Endothelial cell of umbilical vein (primary cell): ENCODE measurements around the gene OR10D3. TPM values are rescaled to one million over a fixed set of nuclear protein-coding genes. Genes with fewer than 3 reads are reported as not detected.

ENCODE experiments used
- BruUV-seq: library from RNA; stranded (reverse); fragments of 400-500 nt; replicated peaks from 2 replicates; lab custom pipeline; 2021; lab: Mats Ljungman, UMichigan
- CTCF ChIA-PET: fragments of 300-600, 350-600 bp; sonication (Branson Sonifier 250); formaldehyde crosslinking; loops from one replicate; lab custom pipeline; 2021; ENCODE audit warnings: antibody characterized with exemption, inconsistent platforms; lab: Charles Lee
- POLR2A ChIA-PET: fragments of 300-600, 350-600 bp; sonication (Branson Sonifier 250); formaldehyde crosslinking; loops from one replicate; lab custom pipeline; 2021; ENCODE audit warnings: antibody characterized with exemption, inconsistent platforms; lab: Charles Lee
- DNase-seq: peaks from one replicate; pipeline ENCODE4 v3.0.0-alpha.2; 2011; ENCODE audit warnings: low read depth, low spot score
- FAIRE-seq: peaks from 2 replicates; lab custom pipeline; 2011; peaks lifted over from hg19 to GRCh38; lab: Jason Lieb, UNC
- H2AFZ ChIP-seq: 2 replicates; pipeline ENCODE4 v1.6.0; 2012; ENCODE audit warnings: low read depth, low read length, control low read depth, inconsistent platforms
- H3K27ac ChIP-seq: 2 replicates; pipeline ENCODE4 v1.5.1; 2011; ENCODE audit warnings: low read depth, mild to moderate bottlenecking, control low read depth, low read length, moderate library complexity; ENCODE audit not compliant: insufficient read depth
- H3K27me3 ChIP-seq, 2 experiments: 2 replicates each; pipeline versions ENCODE4 v1.6.0 to v1.6.1; 2011; ENCODE audit warnings: low read length in 2 of 2, mixed read lengths in 1 of 2; ENCODE audit not compliant: control insufficient read depth in 2 of 2, insufficient read depth in 2 of 2
- H3K36me3 ChIP-seq, 2 experiments: 2 replicates in 1 of 2; 3 replicates in 1 of 2; pipeline ENCODE4 v1.5.1; 2011; ENCODE audit warnings: low read length in 2 of 2, mild to moderate bottlenecking in 1 of 2, moderate library complexity in 1 of 2; ENCODE audit not compliant: control insufficient read depth in 2 of 2, insufficient read depth in 2 of 2; ENCODE audit errors: extremely low read depth in 1 of 2
- H3K4me1 ChIP-seq: 3 replicates; pipeline ENCODE4 v1.5.1; 2011; ENCODE audit warnings: mild to moderate bottlenecking, low read length; ENCODE audit not compliant: control insufficient read depth, insufficient read depth; ENCODE audit errors: extremely low read depth
- H3K4me2 ChIP-seq: 2 replicates; pipeline ENCODE4 v1.6.1; 2011; ENCODE audit warnings: low read length, control low read depth, mixed read lengths; ENCODE audit not compliant: insufficient read depth
- H3K4me3 ChIP-seq, 3 experiments: fragments of 200-600 bp in 1 of 3; sonication (generic), shearing (Covaris generic) in 1 of 3; replicated peaks in 1 of 3; 2 replicates each; pipeline ENCODE4 v1.5.1; 2011 to 2016; ENCODE audit warnings: control low read depth in 3 of 3, low read length in 3 of 3, mild to moderate bottlenecking in 2 of 3, inconsistent platforms in 1 of 3, low read depth in 1 of 3, moderate library complexity in 1 of 3; ENCODE audit not compliant: insufficient read depth in 1 of 3
- H3K79me2 ChIP-seq: 2 replicates; pipeline ENCODE4 v1.6.0; 2012; ENCODE audit warnings: low read length, inconsistent platforms; ENCODE audit not compliant: control insufficient read depth, insufficient read depth
- H3K9ac ChIP-seq: replicated peaks from 2 replicates; pipeline ENCODE3; 2011; ENCODE audit warnings: low read length, control low read depth; ENCODE audit not compliant: insufficient read depth; ENCODE audit errors: extremely low read depth
- H3K9me1 ChIP-seq: replicated peaks from 3 replicates; pipeline ENCODE4 v1.6.0; 2011; ENCODE audit warnings: mild to moderate bottlenecking, low read length; ENCODE audit not compliant: control insufficient read depth, insufficient read depth; ENCODE audit errors: extremely low read depth
- H3K9me3 ChIP-seq: replicated peaks from 2 replicates; pipeline ENCODE4 v1.5.1; 2012; ENCODE audit warnings: low read length, inconsistent platforms; ENCODE audit not compliant: control insufficient read depth, insufficient read depth
- H4K20me1 ChIP-seq: replicated peaks from 2 replicates; pipeline ENCODE3; 2011; ENCODE audit warnings: mild to moderate bottlenecking, low read length; ENCODE audit not compliant: control insufficient read depth, insufficient read depth; ENCODE audit errors: extremely low read depth
- EZH2 ChIP-seq: IDR thresholded peaks from 2 replicates; pipeline ENCODE4 v1.6.1; 2012; ENCODE audit warnings: borderline replicate concordance, low read depth, mild to moderate bottlenecking, moderate library complexity, low read length, inconsistent platforms; ENCODE audit not compliant: severe bottlenecking
- FOS ChIP-seq: IDR thresholded peaks from 2 replicates; pipeline ENCODE4 v1.6.1; 2011; ENCODE audit warnings: mild to moderate bottlenecking, low read length, moderate library complexity, borderline replicate concordance; ENCODE audit not compliant: insufficient read depth
- GATA2 ChIP-seq: IDR thresholded peaks from 2 replicates; pipeline ENCODE4 v1.7.0; 2011; ENCODE audit warnings: low read depth, mild to moderate bottlenecking, moderate library complexity, mixed read lengths, low read length; ENCODE audit not compliant: insufficient read length, insufficient read depth
- JUN ChIP-seq: IDR thresholded peaks from 2 replicates; pipeline ENCODE4 v1.6.1; 2011; ENCODE audit warnings: borderline replicate concordance, low read depth; ENCODE audit not compliant: insufficient read length, insufficient read depth
- MYC ChIP-seq: IDR thresholded peaks from one replicate; pipeline ENCODE4 v1.6.1; 2011; ENCODE audit warnings: mild to moderate bottlenecking, low read depth, low read length
- POLR2A ChIP-seq: IDR thresholded peaks from 2 replicates; pipeline ENCODE4 v1.6.1; 2012; ENCODE audit warnings: low read depth, mild to moderate bottlenecking, control low read depth, low read length
- POLR2AphosphoS5 ChIP-seq: IDR thresholded peaks from 2 replicates; pipeline ENCODE4 v1.6.1; 2012; ENCODE audit warnings: low read depth, mild to moderate bottlenecking, control low read depth, low read length, moderate library complexity; ENCODE audit not compliant: insufficient read depth
- dilution Hi-C: fragments of 300-500 bp; cut with MboI; formaldehyde crosslinking; loops from one replicate; pipeline ENCODE4 v1.15.0; 2019; ENCODE audit warnings: low sequenced_read_pairs; ENCODE audit not compliant: extremely low pct_ligation_motif_present
- intact Hi-C: fragments of 100-400 bp; cut with micrococcal nuclease; formaldehyde crosslinking; loops from one replicate; pipeline ENCODE4 v1.10.0; 2022
- polyA plus RNA-seq, 4 experiments: library from polyadenylated mRNA; depleted of rRNA in 3 of 4; stranded (reverse) in 3 of 4; unstranded in 1 of 4; fragments of >200 nt; gene quantifications; 2 replicates each; pipeline versions ENCODE4 v1.2.1 to v1.2.3, GENCODE V29; 2011 to 2012; ENCODE audit warnings: missing spikeins in 1 of 4
- total RNA-seq: library from RNA; stranded (reverse); gene quantifications from 2 replicates; pipeline ENCODE4 v1.2.3, GENCODE V29; 2021
- TF ChIP-seq, protein P1 (sequence below): IDR thresholded peaks from 2 replicates; pipeline ENCODE4 v1.6.1; 2011; ENCODE audit not compliant: insufficient read depth, insufficient read length
- TF ChIP-seq, protein P2 (sequence below), 2 donors: IDR thresholded peaks; 1 replicate in 1 of 2; 2 replicates in 1 of 2; pipeline ENCODE4 v1.5.1; 2011; ENCODE audit warnings: low read length in 2 of 2, mild to moderate bottlenecking in 2 of 2, moderate library complexity in 2 of 2, control low read depth in 1 of 2, inconsistent platforms in 1 of 2, low read depth in 1 of 2; ENCODE audit not compliant: insufficient read depth in 1 of 2; ENCODE audit errors: extremely low read depth in 1 of 2

Gene OR10D3
- total and polyA plus RNA-seq, 2 donors (not counting 3 experiments of a cell fraction or from before 2014, with no cell fraction given) = not detected

DNA sequence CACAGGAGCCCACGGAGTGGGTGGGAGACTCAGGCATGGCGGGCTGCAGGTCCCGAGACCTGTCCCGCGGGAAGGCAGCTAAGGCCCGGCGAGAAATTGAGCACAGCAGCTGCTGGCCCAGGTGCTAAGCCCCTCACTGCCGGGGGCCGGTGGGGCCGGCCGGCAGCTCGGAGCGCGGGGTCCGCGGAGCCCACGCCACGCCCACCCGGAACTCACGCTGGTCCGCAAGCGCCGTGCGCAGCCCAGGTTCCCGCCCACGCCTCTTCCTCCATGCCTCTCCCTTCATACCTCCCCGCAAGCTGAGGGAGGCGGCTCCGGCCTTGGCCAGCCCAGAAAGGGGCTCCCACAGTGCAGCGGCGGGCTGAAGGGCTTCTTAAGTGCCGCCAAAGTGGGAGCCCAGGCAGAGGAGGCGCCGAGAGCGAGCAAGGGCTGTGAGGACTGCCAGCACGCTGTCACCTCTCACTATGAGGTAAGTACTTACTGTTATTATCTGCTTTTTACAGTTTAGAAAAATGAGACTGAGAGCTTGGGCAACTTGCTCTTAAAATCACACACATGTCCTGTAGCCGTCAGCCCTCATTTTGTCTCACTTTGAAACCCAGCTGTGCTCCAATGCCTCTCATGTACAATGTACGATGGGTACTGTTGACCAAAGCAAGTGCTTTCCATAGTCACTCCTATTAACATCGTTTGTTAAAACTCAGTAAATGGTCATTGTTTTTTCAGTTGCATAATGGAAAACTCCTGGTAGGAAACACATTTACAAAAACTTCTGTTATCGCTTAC is 12.2 kb upstream of the OR10D3 start:
- BruUV-seq = no TSS peak
- ChIA-PET CTCF (interaction anchor here (1.5 to 1.6 kb wide), 2 partner anchors 16 to 23 kb away, joined by 4 to 5 read pairs; no protein-coding TSS in a partner anchor), POLR2A (no interaction called here)
- H3K79me2 ChIP-seq = no peaks in the 10 kb centered on the region
- no peaks in the 10 kb centered on the region for H3K36me3 ChIP-seq
- no peak overlapping the region for H3K9ac ChIP-seq
- H3K27ac ChIP-seq = no peak overlapping the region
- no peak overlapping the region for H3K4me2 ChIP-seq
- no peaks in the 10 kb centered on the region for H3K27me3 ChIP-seq
- FAIRE-seq (no peak), DNase-seq (no peak)
- no peak overlapping the region for H3K4me3 ChIP-seq
- H2AFZ ChIP-seq = no peak overlapping the region
- dilution Hi-C loops = no loop called here
- intact Hi-C loops = no loop called here
- H4K20me1 ChIP-seq = no peaks in the 10 kb centered on the region
- H3K4me1 ChIP-seq = peaks cover 5% of the 10 kb centered on the region
- no peak for TF ChIP-seq FOS
- H3K9me3 ChIP-seq = no peaks in the 10 kb centered on the region
- no peaks in the 10 kb centered on the region for H3K9me1 ChIP-seq

DNA sequence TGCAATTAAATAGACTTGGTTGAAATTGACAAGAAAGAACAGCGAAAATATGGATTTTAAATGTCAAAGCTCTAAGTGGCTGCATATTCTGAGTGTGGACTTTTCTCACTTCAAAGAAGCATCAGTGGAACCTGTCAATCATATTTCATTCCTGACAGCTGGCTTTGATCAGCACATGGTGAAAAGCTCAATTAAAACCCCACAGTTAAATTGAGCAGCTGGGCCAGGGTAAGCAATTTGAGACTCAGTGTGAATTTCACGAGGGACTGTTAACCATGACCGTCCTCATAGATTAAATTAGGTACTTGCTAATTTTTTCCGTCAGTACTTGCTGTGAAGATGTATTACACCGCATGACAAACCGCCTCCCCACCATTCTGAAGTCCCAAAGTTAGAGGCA is 11.0 kb upstream of the OR10D3 start:
- DNase-seq = no peak
- Histone ChIP-seq H3K9me3 (no peaks in the 10 kb centered on the region), H3K27me3 (no peaks in the 10 kb centered on the region), H3K36me3 (no peaks in the 10 kb centered on the region), H3K79me2 (no peaks in the 10 kb centered on the region), H4K20me1 (no peaks in the 10 kb centered on the region), H3K9me1 (no peaks in the 10 kb centered on the region), H3K4me2 (no peak overlapping the region), H3K9ac (no peak overlapping the region), H3K4me3 (no peak overlapping the region), H3K4me1 (peaks cover 5% of the 10 kb centered on the region), H2AFZ (no peak overlapping the region), H3K27ac (no peak overlapping the region)
- FAIRE-seq = no peak
- ChIA-PET CTCF (interaction anchor here (1.5 to 2.5 kb wide), 3 partner anchors 17 to 100 kb away, joined by 4 to 23 read pairs (median 5); no protein-coding TSS in a partner anchor), POLR2A (no interaction called here)
- no TSS peak for BruUV-seq
- TF ChIP-seq, protein P1, sequence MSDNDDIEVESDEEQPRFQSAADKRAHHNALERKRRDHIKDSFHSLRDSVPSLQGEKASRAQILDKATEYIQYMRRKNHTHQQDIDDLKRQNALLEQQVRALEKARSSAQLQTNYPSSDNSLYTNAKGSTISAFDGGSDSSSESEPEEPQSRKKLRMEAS = no peak
- no peak for TF ChIP-seq JUN
- no peak for TF ChIP-seq POLR2AphosphoS5
- no peak for TF ChIP-seq POLR2A
- TF ChIP-seq EZH2 = no peak
- TF ChIP-seq GATA2 = no peak
- TF ChIP-seq FOS = no peak
- TF ChIP-seq, protein P2, sequence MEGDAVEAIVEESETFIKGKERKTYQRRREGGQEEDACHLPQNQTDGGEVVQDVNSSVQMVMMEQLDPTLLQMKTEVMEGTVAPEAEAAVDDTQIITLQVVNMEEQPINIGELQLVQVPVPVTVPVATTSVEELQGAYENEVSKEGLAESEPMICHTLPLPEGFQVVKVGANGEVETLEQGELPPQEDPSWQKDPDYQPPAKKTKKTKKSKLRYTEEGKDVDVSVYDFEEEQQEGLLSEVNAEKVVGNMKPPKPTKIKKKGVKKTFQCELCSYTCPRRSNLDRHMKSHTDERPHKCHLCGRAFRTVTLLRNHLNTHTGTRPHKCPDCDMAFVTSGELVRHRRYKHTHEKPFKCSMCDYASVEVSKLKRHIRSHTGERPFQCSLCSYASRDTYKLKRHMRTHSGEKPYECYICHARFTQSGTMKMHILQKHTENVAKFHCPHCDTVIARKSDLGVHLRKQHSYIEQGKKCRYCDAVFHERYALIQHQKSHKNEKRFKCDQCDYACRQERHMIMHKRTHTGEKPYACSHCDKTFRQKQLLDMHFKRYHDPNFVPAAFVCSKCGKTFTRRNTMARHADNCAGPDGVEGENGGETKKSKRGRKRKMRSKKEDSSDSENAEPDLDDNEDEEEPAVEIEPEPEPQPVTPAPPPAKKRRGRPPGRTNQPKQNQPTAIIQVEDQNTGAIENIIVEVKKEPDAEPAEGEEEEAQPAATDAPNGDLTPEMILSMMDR (IDR thresholded peaks at IDR 0.05; ENCODE audit: extremely low read depth in 1 of 2, insufficient read depth in 1 of 2, low read depth in 1 of 2, low read length in 2 of 2) = no peak
- TF ChIP-seq MYC = no peak
- intact Hi-C loops (no loop called here), dilution Hi-C loops (no loop called here)
